ENCODE measurements around the gene DLG2. TPM values are rescaled to one million over a fixed set of nuclear protein-coding genes. Genes with fewer than 3 reads are reported as not detected.

The DLG2 gene
- total RNA-seq, 1 experiment from 2014 or later, result 17.5 TPM

- TF ChIP-seq CREM (CRISPR knock-in tag; IDR thresholded peaks at IDR 0.05), result no peak
- TF ChIP-seq TEAD1 (CRISPR knock-in tag; IDR thresholded peaks at IDR 0.05), result no peak
- TF ChIP-seq NFATC4 (CRISPR knock-in tag; IDR thresholded peaks at IDR 0.05), result no peak
- no peak for TF ChIP-seq MYBL2 (CRISPR knock-in tag; IDR thresholded peaks at IDR 0.05)
- no peak for TF ChIP-seq ZNF263 (CRISPR knock-in tag; IDR thresholded peaks at IDR 0.05; ENCODE audit: low read depth)
- TF ChIP-seq ZNF121 (CRISPR knock-in tag; IDR thresholded peaks at IDR 0.05), result no peak
Observed at GRCh38 chr11:84543367-84544159, 1083.6 kb downstream of the DLG2 start (continued).

GRCh38 chr11:84541731-84542340 lies 1085.3 kb downstream of the DLG2 start:
- TF ChIP-seq ZNF138 (CRISPR knock-in tag; conservative IDR thresholded peaks at IDR 0.05), result no peak
- Mint-ChIP-seq H3K36me3 (peaks cover 23% of the 10 kb centered on the region), H3K27ac (peak overlapping the region; percentile 60), H3K4me1 (peaks cover 43% of the 10 kb centered on the region), H3K9me3 (peaks cover 20% of the 10 kb centered on the region), H3K27me3 (ENCODE audit: low read depth) (no peaks in the 10 kb centered on the region), H3K4me3 (no peak overlapping the region)
- ATAC-seq (no peak), DNase-seq (ENCODE audit: low spot score) (no peak)
- ChIA-PET POLR2A (no interaction called here), CTCF (interaction anchor here (0.7 to 3.9 kb wide), 3 partner anchors 18 to 178 kb away, joined by 3 to 23 read pairs (median 7); no protein-coding TSS in a partner anchor)

GRCh38 chr11:84536456-84536855 lies 1090.7 kb downstream of the DLG2 start:
- peaks cover 12% of the 10 kb centered on the region for H3K9me3 Mint-ChIP-seq
- ATAC-seq (no peak), DNase-seq (ENCODE audit: low spot score) (no peak)
- no peak overlapping the region for H3K27ac Mint-ChIP-seq
- H3K36me3 Mint-ChIP-seq, result peaks cover 16% of the 10 kb centered on the region
- POLR2A ChIA-PET, result no interaction called here
- no peak for TF ChIP-seq ZMAT4 (CRISPR knock-in tag; IDR thresholded peaks at IDR 0.05)
- no peak for TF ChIP-seq NR3C1 (CRISPR knock-in tag; conservative IDR thresholded peaks at IDR 0.05; ENCODE audit: low read depth)
- TF ChIP-seq AFF4 (CRISPR knock-in tag; IDR thresholded peaks at IDR 0.05; ENCODE audit: borderline replicate concordance), result no peak
- TF ChIP-seq TEAD1 (CRISPR knock-in tag; IDR thresholded peaks at IDR 0.05), result no peak
- no peak for TF ChIP-seq IRF2 (CRISPR knock-in tag; IDR thresholded peaks at IDR 0.05; ENCODE audit: borderline replicate concordance, low read depth)
- TF ChIP-seq CREB1 (CRISPR knock-in tag; IDR thresholded peaks at IDR 0.05), result no peak
- TF ChIP-seq MLX (CRISPR knock-in tag; IDR thresholded peaks at IDR 0.05), result no peak
- no peak for TF ChIP-seq EMX1 (CRISPR knock-in tag; IDR thresholded peaks at IDR 0.05)
- no peak for TF ChIP-seq ZNF263 (CRISPR knock-in tag; IDR thresholded peaks at IDR 0.05; ENCODE audit: low read depth)
- TF ChIP-seq CREM (CRISPR knock-in tag; IDR thresholded peaks at IDR 0.05), result no peak
- no peak for TF ChIP-seq PRDM15 (CRISPR knock-in tag; IDR thresholded peaks at IDR 0.05)
- TF ChIP-seq SMAD4 (CRISPR knock-in tag; IDR thresholded peaks at IDR 0.05), result no peak
- TF ChIP-seq IRF1 (CRISPR knock-in tag; IDR thresholded peaks at IDR 0.05), result no peak
- no peak for TF ChIP-seq SMAD3 (CRISPR knock-in tag; IDR thresholded peaks at IDR 0.05; ENCODE audit: borderline replicate concordance)
- CTCF ChIA-PET, result no interaction called here
- H3K27me3 Mint-ChIP-seq (ENCODE audit: low read depth), result no peaks in the 10 kb centered on the region
- no peak overlapping the region for H3K4me3 Mint-ChIP-seq
- H3K4me1 Mint-ChIP-seq, result peaks cover 18% of the 10 kb centered on the region

Data from WTC11 (cell line).